Brain microvascular endothelial cell (primary cell): Measurements from ENCODE around the gene ARHGAP24.
A peak's percentile ranks its signal among the peaks of the same experiment; 100 is the strongest.

ENCODE experiments used
- DNase-seq: peaks from one replicate; pipeline ENCODE4 v3.0.0-alpha.2; 2020
- H3K27ac ChIP-seq: fragments of 250-450 bp; sonication (Bioruptor Pico); 2 replicates; pipeline ENCODE4 v1.5.1; 2020; ENCODE audit warnings: mild to moderate bottlenecking, moderate library complexity
- H3K27me3 ChIP-seq: fragments of 250-450 bp; sonication (Bioruptor Pico); replicated peaks from 2 replicates; pipeline ENCODE4 v1.5.1; 2020; ENCODE audit warnings: mild to moderate bottlenecking
- H3K36me3 ChIP-seq: fragments of 250-450 bp; sonication (Bioruptor Pico); replicated peaks from 2 replicates; pipeline ENCODE4 v1.5.1; 2020; ENCODE audit warnings: mild to moderate bottlenecking
- H3K4me3 ChIP-seq: 2 replicates; pipeline ENCODE4 v1.5.1; 2011; ENCODE audit warnings: low read depth, mild to moderate bottlenecking, control low read depth, low read length, moderate library complexity
- CTCF ChIP-seq: IDR thresholded peaks from 2 replicates; pipeline ENCODE4 v1.5.1; 2011; ENCODE audit warnings: low read depth, mild to moderate bottlenecking, moderate library complexity, low read length, control low read depth, inconsistent platforms; ENCODE audit errors: missing control alignments
- in situ Hi-C: cut with HindIII; loops from 2 replicates; pipeline ENCODE4 v1.10.0; 2017; ENCODE audit warnings: low sequenced_read_pairs, low pct_ligation_motif_present

ARHGAP24 gene

GRCh38 chr4:85527815-85528214 lies 52.9 kb downstream of the ARHGAP24 start:
- H3K36me3 ChIP-seq = no peaks in the 10 kb centered on the region
- H3K27me3 ChIP-seq = no peaks in the 10 kb centered on the region
- in situ Hi-C loops = no loop called here
- H3K4me3 ChIP-seq = no peak overlapping the region
- no peak for TF ChIP-seq CTCF
- no peak for DNase-seq
- no peak overlapping the region for H3K27ac ChIP-seq

- no peak for TF ChIP-seq CTCF
- Histone ChIP-seq H3K27ac (no peak overlapping the region), H3K4me3 (no peak overlapping the region), H3K27me3 (no peaks in the 10 kb centered on the region), H3K36me3 (no peaks in the 10 kb centered on the region)
- in situ Hi-C loops = no loop called here
- no peak for DNase-seq
Observed at GRCh38 chr4:85531560-85532341, 56.8 kb downstream of the ARHGAP24 start.

- TF ChIP-seq CTCF = no peak
Observed at GRCh38 chr4:85534120-85534519, 59.2 kb downstream of the ARHGAP24 start.

GRCh38 chr4:85543832-85544231 lies 68.9 kb downstream of the ARHGAP24 start:
- no peak for TF ChIP-seq CTCF
- H3K36me3 ChIP-seq = no peaks in the 10 kb centered on the region
- H3K27ac ChIP-seq = no peak overlapping the region
- H3K4me3 ChIP-seq = no peak overlapping the region
- in situ Hi-C loops = no loop called here
- no peaks in the 10 kb centered on the region for H3K27me3 ChIP-seq
- DNase-seq = peak; percentile 4

More at GRCh38 chr4:85534120-85534519, 59.2 kb downstream of the ARHGAP24 start:
- no peaks in the 10 kb centered on the region for H3K27me3 ChIP-seq
- H3K36me3 ChIP-seq = no peaks in the 10 kb centered on the region
- DNase-seq = no peak
- no peak overlapping the region for H3K27ac ChIP-seq
- in situ Hi-C loops = no loop called here
- H3K4me3 ChIP-seq = no peak overlapping the region

- no peak for TF ChIP-seq CTCF
- Histone ChIP-seq H3K27me3 (no peaks in the 10 kb centered on the region), H3K27ac (no peak overlapping the region), H3K36me3 (no peaks in the 10 kb centered on the region), H3K4me3 (no peak overlapping the region)
- in situ Hi-C loops = no loop called here
- DNase-seq = no peak
Observed at GRCh38 chr4:85544751-85545150, 69.8 kb downstream of the ARHGAP24 start.

- no peak overlapping the region for H3K4me3 ChIP-seq
- TF ChIP-seq CTCF = no peak
- no peaks in the 10 kb centered on the region for H3K27me3 ChIP-seq
- in situ Hi-C loops = no loop called here
- DNase-seq = no peak
- H3K36me3 ChIP-seq = no peaks in the 10 kb centered on the region
- no peak overlapping the region for H3K27ac ChIP-seq
Observed at GRCh38 chr4:85548116-85548515, 73.2 kb downstream of the ARHGAP24 start.
